Stimulated activated CD4-positive, alpha-beta T cell treated with anti-CD3 and anti-CD28 coated beads, Interleukin-1b, Interleukin-23, amount 100 ng/mL, for 48 hours (primary cell): Measurements from ENCODE around the gene NAA50.

Experiments used
- DNase-seq: peaks from one replicate; pipeline ENCODE4 v3.0.0-alpha.2; 2020

Gene NAA50

GRCh38 chr3:113745756-113746547 lies at the start of gene NAA50:
NAA50 (minus strand) TSS chr3:113746249; CDS start chr3:113745949, 300 bp downstream.
- peak; percentile 93 for DNase-seq

- no peak for DNase-seq
Measured at GRCh38 chr3:113795693-113796092, 49.6 kb upstream of the NAA50 start.

DNA sequence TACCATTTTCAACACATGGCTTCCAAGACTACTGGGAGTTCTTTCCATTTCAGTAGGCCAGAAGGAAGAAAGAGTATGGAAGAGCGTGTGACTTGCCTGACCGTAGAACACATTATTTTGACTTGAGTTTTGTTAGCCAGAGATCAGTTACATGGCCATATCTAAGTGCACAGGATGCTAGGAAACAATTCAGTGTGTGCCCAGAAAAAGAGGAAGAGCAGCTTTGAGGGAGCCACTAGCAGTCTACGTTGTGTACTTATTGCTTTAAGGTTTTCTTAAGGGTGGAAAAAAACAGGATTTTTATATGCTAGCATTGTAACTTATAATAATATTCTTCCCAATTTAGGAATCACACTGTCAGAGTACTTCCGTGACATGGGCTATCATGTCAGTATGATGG lies 48.5 kb upstream of the NAA50 start:
- no peak for DNase-seq

- no peak for DNase-seq
Measured at GRCh38 chr3:113791381-113791780, 45.3 kb upstream of the NAA50 start.

GRCh38 chr3:113783980-113784379 lies 37.9 kb upstream of the NAA50 start:
- no peak for DNase-seq

DNA sequence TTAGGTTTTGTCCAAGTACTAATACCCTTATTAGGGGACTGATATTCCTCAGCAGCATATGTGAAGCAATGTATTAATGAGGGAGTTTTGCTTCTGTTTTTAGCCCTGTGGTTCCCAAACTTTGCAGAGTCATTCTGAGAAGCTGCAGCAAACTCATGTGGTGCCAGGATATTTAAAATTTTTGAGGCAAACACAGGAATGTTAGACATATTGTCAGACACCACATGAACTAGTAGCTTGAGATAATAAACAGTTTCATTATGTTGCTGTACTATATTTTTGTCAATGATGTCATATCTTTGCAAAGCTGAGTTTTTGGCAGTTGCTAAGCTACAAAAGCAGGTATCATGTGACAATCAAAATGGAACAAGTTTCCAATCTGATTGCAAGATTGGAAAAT lies 37.4 kb upstream of the NAA50 start:
- DNase-seq: no peak

- no peak for DNase-seq
Measured at GRCh38 chr3:113776564-113776963, 30.5 kb upstream of the NAA50 start.

DNA sequence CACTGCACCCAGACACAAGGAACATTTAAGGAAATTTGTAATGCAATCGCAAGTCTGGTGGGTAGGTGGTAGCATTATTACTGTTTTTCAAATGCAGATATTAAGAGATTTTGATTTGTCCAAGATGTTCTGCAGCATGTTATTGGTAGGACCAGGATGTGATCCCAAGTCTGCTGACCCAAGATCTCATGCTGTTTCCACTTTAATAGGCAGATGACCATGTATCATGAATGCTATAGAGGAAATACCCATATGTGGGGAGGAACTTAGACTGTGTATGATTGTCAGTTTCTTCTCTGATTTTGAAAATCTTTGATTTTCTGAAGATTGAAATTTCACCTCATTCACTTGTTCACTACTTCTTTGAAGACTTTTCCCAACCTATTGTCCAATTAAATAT lies 29.5 kb upstream of the NAA50 start:
- no peak for DNase-seq

GRCh38 chr3:113773381-113773780 lies 27.3 kb upstream of the NAA50 start:
- DNase-seq: no peak

DNA sequence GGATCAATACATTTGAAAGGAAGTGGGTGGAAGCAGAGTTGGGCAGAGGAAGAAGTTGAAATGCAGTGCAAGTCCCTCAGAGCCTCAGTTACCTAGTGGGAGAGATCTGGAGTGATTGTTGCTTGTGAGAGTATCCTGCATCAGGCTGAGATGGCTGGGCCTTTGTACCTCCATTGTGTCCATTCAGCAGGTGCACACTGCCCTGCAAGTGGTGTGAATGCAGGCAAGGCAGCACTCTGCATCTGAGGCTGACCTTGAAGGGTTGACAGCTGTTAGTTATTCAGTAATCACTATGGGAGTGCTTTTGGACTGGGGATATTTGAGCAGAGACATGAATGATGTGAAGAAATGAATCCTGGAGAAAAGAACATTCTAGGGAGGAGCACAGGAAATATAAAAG lies 25.9 kb upstream of the NAA50 start:
- DNase-seq: no peak

DNA sequence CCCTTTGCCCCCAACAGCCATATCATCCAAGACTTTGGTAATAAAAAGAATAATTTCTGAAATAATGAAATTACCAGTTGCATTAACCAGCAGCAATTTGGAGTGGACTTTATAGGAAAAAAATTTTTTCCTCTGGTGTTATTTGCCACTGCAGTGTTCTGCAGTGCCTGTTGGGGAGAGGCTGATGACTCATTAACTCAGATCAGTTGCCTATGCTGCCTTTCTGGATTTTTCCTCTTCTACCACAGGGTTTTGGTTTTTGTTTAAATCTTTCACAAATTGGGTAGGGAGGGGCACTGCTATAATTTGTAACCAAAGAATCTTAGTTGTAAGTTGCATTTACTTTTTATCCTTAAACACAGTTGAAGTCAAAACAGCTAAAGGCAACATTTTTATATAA lies 23.5 kb upstream of the NAA50 start:
- no peak for DNase-seq

DNA sequence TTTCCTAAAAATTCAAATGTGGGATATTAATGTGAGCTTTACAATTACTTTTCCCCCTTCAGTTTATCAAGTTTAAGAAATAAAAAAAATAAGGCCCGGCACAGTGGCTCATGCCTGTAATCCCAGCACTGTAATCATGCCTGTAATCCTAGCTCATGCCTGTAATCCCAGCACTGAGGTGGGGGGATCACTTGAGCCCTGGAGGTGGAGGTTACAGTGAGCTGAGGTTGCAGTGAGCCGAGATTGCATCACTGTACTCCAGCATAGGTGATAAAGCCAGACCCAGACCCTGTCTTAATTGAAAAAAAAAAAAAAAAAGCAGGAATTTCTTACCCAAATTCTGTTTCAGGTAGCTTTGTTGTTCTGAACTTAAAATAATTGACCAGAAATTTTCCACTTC lies 18.6 kb upstream of the NAA50 start:
- DNase-seq: no peak

GRCh38 chr3:113758389-113759024 lies 12.5 kb upstream of the NAA50 start:
- no peak for DNase-seq

DNA sequence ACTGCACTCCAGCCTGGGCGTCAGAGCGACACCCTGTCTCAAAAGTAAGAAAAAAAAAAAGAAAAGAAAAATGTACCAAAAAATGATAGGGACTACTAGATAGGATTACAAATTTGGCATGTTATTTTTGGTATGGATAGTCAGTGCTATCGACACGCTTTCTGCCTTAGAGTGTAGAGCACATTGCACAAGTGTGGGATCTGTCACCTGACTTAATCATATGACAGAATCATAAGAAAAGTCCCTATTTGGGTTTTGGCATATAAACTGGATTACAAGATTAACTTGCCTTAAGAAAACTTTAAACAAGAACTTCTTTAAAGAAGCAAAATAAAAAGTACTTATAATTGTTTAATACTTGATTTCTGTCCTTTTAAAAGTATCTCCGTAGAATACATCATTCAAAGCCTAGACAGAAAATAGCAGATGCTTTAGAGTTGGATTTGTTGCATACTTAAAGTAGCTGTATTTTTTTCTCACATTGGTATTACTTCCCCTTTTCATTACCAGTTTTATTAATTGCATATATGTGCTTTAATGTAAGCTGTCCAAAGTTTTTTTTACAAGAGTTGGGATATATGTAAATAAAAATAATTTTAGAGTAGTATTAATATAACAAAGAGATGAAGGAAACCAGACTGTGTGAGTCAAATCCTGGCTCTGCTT lies 8.6 kb upstream of the NAA50 start:
- DNase-seq: no peak

- no peak for DNase-seq
Measured at GRCh38 chr3:113753376-113753985, 7.4 kb upstream of the NAA50 start.

GRCh38 chr3:113751141-113751540 lies 5.1 kb upstream of the NAA50 start:
- DNase-seq: no peak

GRCh38 chr3:113747283-113748046 lies 1.4 kb upstream of the NAA50 start:
- peak; percentile 58 for DNase-seq

GRCh38 chr3:113746548-113747282 lies 666 bp upstream of the NAA50 start, which contains the start of gene ATP6V1A:
ATP6V1A (plus strand) TSS chr3:113747035; CDS start chr3:113778754, 31,719 bp downstream.
- DNase-seq: peak; percentile 89

GRCh38 chr3:113744941-113745755 lies 901 bp downstream of the NAA50 start:
- DNase-seq: peak; percentile 83

DNA sequence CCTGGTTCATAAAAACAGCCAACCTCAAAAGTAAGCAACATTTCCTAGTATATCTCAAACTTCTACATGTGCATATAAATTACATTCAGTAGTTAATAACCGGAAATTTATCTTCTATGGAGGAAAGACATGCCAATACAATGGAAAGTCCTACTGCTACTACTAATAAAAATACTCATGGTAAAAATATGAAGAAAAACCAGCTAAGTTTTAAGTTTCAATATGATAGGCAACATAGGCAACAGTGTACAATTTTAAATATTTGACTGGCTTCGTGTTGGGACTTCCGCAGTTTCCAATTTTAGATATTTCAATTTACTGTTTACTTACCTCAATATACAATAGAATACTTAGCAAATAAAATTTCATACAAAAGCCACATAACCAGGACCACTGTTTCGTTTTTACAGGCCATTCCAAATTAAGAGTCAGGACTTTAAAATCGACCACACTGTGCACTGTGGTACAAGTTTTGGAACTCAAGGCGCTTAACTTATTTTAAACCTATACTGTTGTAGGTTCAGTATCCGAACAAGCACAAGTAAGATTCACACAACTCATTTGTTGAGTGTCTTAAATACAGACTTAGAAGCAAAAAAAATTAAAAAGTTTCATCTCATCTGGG lies 2.9 kb downstream of the NAA50 start:
- DNase-seq: no peak

DNA sequence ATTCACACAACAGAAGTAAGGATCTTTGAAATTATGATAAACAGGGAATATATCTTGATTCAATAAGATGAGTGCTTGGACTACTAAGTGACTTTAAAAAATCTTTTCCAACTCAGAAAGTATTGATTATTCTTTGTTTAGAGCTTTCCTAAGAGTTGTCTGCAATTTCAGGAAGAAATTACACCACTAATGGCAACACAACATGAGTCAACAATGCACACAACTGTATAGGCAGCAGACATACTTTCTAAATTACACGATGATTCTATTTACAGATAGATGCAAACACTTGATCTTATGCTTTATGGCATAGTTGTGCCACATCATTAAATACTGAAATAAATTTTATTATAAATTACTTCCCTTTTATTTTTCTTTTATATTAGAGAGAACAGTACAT lies 4.4 kb downstream of the NAA50 start:
- DNase-seq: no peak
